Cardiac fibroblast (primary cell): ENCODE results near the gene CCL7.

Experiments used
- DNase-seq, 2 donors: peaks; one replicate each; pipeline versions ENCODE4 v3.0.0 to v3.0.0-alpha.2; 2010; ENCODE audit warnings: low read depth in 2 of 2
- H3K4me3 ChIP-seq, 2 donors: replicated peaks in 1 of 2; 1 replicate in 1 of 2; 2 replicates in 1 of 2; pipeline ENCODE4 v1.5.1; 2011; ENCODE audit warnings: low read depth in 2 of 2, low read length in 2 of 2, mild to moderate bottlenecking in 2 of 2, moderate library complexity in 1 of 2
- TF ChIP-seq, protein P1 (sequence below): IDR thresholded peaks from one replicate; pipeline ENCODE4 v1.5.1; 2011; ENCODE audit warnings: low read depth, mild to moderate bottlenecking, low read length, inconsistent platforms

The CCL7 gene

GRCh38 chr17:34303606-34304005, 33.6 kb downstream of the CCL7 start:
- TF ChIP-seq, protein P1, sequence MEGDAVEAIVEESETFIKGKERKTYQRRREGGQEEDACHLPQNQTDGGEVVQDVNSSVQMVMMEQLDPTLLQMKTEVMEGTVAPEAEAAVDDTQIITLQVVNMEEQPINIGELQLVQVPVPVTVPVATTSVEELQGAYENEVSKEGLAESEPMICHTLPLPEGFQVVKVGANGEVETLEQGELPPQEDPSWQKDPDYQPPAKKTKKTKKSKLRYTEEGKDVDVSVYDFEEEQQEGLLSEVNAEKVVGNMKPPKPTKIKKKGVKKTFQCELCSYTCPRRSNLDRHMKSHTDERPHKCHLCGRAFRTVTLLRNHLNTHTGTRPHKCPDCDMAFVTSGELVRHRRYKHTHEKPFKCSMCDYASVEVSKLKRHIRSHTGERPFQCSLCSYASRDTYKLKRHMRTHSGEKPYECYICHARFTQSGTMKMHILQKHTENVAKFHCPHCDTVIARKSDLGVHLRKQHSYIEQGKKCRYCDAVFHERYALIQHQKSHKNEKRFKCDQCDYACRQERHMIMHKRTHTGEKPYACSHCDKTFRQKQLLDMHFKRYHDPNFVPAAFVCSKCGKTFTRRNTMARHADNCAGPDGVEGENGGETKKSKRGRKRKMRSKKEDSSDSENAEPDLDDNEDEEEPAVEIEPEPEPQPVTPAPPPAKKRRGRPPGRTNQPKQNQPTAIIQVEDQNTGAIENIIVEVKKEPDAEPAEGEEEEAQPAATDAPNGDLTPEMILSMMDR: no peak
- no peak overlapping the region for H3K4me3 ChIP-seq
- DNase-seq: no peak

DNA sequence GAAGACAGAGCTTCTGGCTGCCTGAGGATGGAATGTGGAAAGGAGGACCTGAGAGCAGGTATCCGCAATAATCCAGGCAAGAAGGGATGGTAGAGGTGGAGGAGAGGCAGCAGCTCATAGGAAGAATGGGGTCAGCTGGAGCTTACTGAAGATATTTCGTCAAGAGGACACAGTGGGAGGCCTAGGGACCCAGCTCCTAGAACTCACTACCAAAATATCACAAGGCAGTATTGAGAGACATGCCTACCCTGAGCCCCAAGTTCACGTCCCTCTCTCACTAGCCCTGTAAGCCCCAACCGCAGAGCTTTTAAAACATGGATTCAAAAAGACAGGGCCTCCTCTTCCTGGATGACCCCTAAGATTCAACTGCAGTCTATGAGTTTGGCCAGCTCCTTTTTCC, 35.0 kb downstream of the CCL7 start:
- no peak overlapping the region for H3K4me3 ChIP-seq
- no peak for DNase-seq
- TF ChIP-seq, protein P1: no peak

DNA sequence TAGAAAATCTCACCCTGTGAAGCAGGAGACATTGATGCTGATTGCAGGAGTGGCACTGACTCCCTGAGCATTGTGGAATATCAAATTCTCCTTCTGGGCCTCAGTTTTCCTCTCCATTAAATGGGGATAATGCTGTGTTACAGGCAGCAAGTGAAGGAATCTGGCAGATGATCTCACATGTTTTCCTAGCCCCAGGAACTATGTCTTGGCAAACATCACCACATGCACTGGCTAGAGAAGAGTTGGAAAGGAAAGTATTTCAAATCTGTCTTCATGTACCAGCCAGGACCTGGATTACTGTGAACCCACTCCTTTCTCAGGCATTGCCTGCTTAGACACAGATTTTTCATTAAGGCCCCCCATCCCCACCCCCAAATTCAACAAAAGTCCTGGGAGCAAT, 35.6 kb downstream of the CCL7 start:
- DNase-seq: peak; percentile 40 to 41
- H3K4me3 ChIP-seq: no peak overlapping the region
- TF ChIP-seq, protein P1: no peak

DNA sequence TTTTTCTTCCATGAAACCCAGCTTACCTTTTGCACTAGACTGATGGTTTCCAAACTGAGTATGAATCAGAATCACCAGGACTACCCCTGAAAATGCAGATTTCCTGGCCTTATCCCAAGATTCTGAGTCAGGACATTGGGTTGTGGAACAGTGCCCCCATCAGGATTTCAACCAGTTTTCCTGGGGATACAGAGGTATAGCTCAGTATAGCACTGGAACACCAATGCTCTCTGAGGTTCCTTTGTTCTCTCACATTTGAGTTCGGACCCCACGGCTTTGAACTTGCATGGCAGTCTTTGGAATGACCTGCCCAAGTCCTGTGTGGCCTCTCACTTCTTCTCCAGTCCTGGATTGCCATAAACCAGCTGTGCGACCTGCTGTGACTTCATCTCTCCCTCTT, 36.4 kb downstream of the CCL7 start:
- H3K4me3 ChIP-seq: no peak overlapping the region
- peak; percentile 89 to 94 for DNase-seq

GRCh38 chr17:34307110-34307509, 37.1 kb downstream of the CCL7 start:
- no peak overlapping the region for H3K4me3 ChIP-seq
- TF ChIP-seq, protein P1: no peak
- peak; percentile 86 to 95 for DNase-seq

More for the DNA sequence above, 36.4 kb downstream of the CCL7 start:
- TF ChIP-seq, protein P1: peak; percentile 47

- H3K4me3 ChIP-seq: no peak overlapping the region
- DNase-seq: peak in 1 of 2 donors; percentile 63
- TF ChIP-seq, protein P1: no peak
Measured at GRCh38 chr17:34308371-34308770, 38.4 kb downstream of the CCL7 start.

GRCh38 chr17:34311291-34311690, 41.3 kb downstream of the CCL7 start:
- no peak for DNase-seq
- no peak overlapping the region for H3K4me3 ChIP-seq
- TF ChIP-seq, protein P1: no peak
